H1 (cell line): ENCODE measurements around the gene MRC2. TPM values are rescaled to one million over a fixed set of nuclear protein-coding genes. Genes with fewer than 3 reads are reported as not detected.

Experiments
- CTBP2 ChIP-seq: IDR thresholded peaks from 2 replicates; pipeline ENCODE4 v1.7.0; 2011; ENCODE audit warnings: borderline replicate concordance, mild to moderate bottlenecking, moderate library complexity, mixed read lengths, low read length; ENCODE audit not compliant: insufficient read depth, insufficient read length
- JUND ChIP-seq: IDR thresholded peaks from 2 replicates; pipeline ENCODE4 v1.6.1; 2011; ENCODE audit warnings: mild to moderate bottlenecking, improper control_type of control experiment, low read length
- NRF1 ChIP-seq: IDR thresholded peaks from 2 replicates; pipeline ENCODE4 v1.6.1; 2011; ENCODE audit warnings: mild to moderate bottlenecking, low read depth, low read length, improper control_type of control experiment
- RBBP5 ChIP-seq: IDR thresholded peaks from 2 replicates; pipeline ENCODE4 v1.7.1; 2012; ENCODE audit warnings: low read depth, mild to moderate bottlenecking, inconsistent platforms, low read length, moderate library complexity, borderline replicate concordance
- SIX5 ChIP-seq: IDR thresholded peaks from 2 replicates; pipeline ENCODE4 v1.6.1; 2011; ENCODE audit warnings: mild to moderate bottlenecking, low read depth, low read length
- TBP ChIP-seq: IDR thresholded peaks from 2 replicates; pipeline ENCODE4 v1.6.1; 2011; ENCODE audit warnings: low read depth, low read length, improper control_type of control experiment
- ZNF274 ChIP-seq: IDR thresholded peaks from 2 replicates; pipeline ENCODE4 v1.7.0; 2012; ENCODE audit warnings: low read length, borderline replicate concordance; ENCODE audit errors: extremely low read depth
- polyA plus RNA-seq, 7 experiments: library from polyadenylated mRNA; depleted of rRNA in 3 of 7; stranded (reverse) in 5 of 7; unstranded in 2 of 7; fragments of >200 nt in 5 of 7; fragments of 200-250 nt in 2 of 7; gene quantifications; 1 replicate in 5 of 7; 2 replicates in 1 of 7; 4 replicates in 1 of 7; pipeline versions ENCODE4 v1.2.1 to v1.2.3, GENCODE V29; 2011 to 2013; ENCODE audit warnings: missing spikeins in 2 of 7, mixed read lengths in 2 of 7
- total RNA-seq: library from RNA; stranded (reverse); fragmentation: NEBNext Ultra II Directional; extraction: Animal tissue kit (Norgen Biotek cat#: 25700); gene quantifications from 2 replicates; pipeline ENCODE4 v1.2.1, GENCODE V29; 2021

MRC2 gene
- total and polyA plus RNA-seq, 2 of the 8 experiments (the other 6 are each of a cell fraction or from before 2014, with no cell fraction given) = 7.0 to 24.2 TPM

DNA sequence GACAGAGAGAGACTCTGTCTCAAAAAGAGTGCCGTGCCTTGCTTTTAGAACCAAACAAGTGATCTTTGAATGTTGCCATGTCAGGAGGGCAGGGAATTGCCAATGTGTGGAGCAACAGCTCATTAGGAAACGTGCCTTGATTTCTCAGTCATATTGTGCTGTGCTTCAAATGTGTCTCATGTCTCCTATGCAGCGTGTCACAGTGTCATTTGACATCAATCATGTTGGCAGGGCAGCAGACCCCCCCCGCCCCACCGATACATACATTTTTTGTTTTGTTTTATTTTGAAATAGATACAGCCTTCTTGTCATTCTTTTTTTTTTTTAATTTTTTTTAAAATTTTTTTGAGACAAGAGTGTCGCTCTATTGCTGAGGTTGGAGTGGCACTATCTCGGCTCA is 22.1 kb downstream of the MRC2 start (continued):
- TF ChIP-seq SIX5 (no peak), NRF1 (no peak), CTBP2 (no peak), RBBP5 (no peak), TBP (no peak), JUND (no peak), ZNF274 (no peak)
